ENCODE data around the gene CASP12. TPM values are rescaled to one million over a fixed set of nuclear protein-coding genes. Genes with fewer than 3 reads are reported as not detected.
"Not testable (repeated sequence)": the region's sequence is repeated elsewhere in the genome, so short reads cannot be mapped to it uniquely, and the experiment has no call there.

CASP12 gene
- not detected for total RNA-seq

- Mint-ChIP-seq H3K4me1 (peaks cover 10% of the 10 kb centered on the region), H3K9me3 (peaks cover 4% of the 10 kb centered on the region), H3K4me3 (peak within 1 kb of the TSS; percentile 30), H3K36me3 (peaks cover 25% of the 10 kb centered on the region), H3K27me3 (peaks cover 2% of the 10 kb centered on the region), H3K27ac (peak within 1 kb of the TSS; percentile 31)
- POLR2A ChIA-PET: interaction anchor here (0.5 to 0.7 kb wide), 2 partner anchors 33 to 237 kb away, joined by 3 read pairs; no protein-coding TSS in a partner anchor
- ATAC-seq (ENCODE audit: low read depth) (no peak), DNase-seq (no peak)
These were observed at the start of gene CASP12 for GRCh38 chr11:104897891-104898684. TSS of gene CASP12 (minus strand) at chr11:104898460.

DNA sequence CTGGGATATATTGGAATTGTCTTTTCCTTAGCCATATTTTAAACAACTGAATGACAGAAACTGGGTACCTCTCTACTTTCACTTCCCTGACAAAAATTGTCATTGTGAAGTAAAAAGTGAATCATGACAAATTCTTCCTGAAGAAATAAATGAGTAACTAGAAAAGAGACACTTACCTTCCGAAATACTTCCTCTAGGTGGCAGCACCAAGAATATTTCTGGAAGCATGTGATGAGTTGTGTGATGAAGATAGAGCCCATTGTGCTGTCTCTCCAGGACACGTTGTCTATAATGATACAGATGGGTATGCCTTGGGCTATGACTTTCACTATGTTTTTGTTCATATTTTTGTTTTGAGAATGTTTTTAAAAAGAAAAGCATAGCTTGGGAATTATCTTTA, 48.6 kb upstream of the CASP12 start:
- Mint-ChIP-seq H3K27me3 (no peaks in the 10 kb centered on the region), H3K4me1 (peaks cover 9% of the 10 kb centered on the region), H3K36me3 (peaks cover 86% of the 10 kb centered on the region), H3K4me3 (no peak overlapping the region), H3K9me3 (peaks cover 1% of the 10 kb centered on the region), H3K27ac (no peak overlapping the region)
- POLR2A ChIA-PET: no interaction called here
- DNase-seq: no peak
- peak; percentile 78 for ATAC-seq (ENCODE audit: low read depth)

DNA sequence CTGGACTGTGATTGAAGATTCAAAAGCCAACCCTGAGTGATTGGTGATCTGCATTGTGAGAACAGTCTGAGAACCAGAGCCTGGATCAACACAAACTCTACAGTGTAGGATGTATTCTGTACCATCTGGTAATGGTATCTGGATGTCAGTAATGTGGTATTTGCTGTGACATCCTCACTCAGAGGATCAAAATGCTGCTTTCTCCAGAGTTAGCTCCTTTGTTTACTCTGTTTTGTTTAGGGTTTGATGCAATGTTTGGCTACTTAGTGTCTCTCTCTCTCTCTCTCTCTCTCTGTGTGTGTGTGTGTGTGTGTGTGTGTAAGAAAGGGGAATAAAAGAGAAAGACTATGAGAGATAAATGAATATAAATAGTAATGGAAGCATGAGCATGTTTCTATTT, 45.8 kb upstream of the CASP12 start:
- H3K4me1 Mint-ChIP-seq: peaks cover 9% of the 10 kb centered on the region
- POLR2A ChIA-PET: interaction anchor here (0.6 to 1.0 kb wide), 3 partner anchors 28 to 542 kb away, joined by 3 to 4 read pairs (median 3); no protein-coding TSS in a partner anchor

GRCh38 chr11:104943561-104943960, 45.3 kb upstream of the CASP12 start:
- Mint-ChIP-seq H3K9me3 (peaks cover 3% of the 10 kb centered on the region), H3K27ac (no peak overlapping the region), H3K4me1 (peaks cover 9% of the 10 kb centered on the region), H3K27me3 (no peaks in the 10 kb centered on the region), H3K36me3 (peaks cover 63% of the 10 kb centered on the region), H3K4me3 (no peak overlapping the region)
- POLR2A ChIA-PET: interaction anchor here (0.6 to 1.0 kb wide), 2 partner anchors 27 to 30 kb away, joined by 3 read pairs; no protein-coding TSS in a partner anchor
- ATAC-seq (ENCODE audit: low read depth) (no peak), DNase-seq (no peak)

More for the DNA sequence above, 45.8 kb upstream of the CASP12 start:
- ATAC-seq (ENCODE audit: low read depth) (no peak), DNase-seq (no peak)
- Mint-ChIP-seq H3K36me3 (peaks cover 66% of the 10 kb centered on the region), H3K9me3 (peaks cover 3% of the 10 kb centered on the region), H3K27me3 (no peaks in the 10 kb centered on the region), H3K27ac (no peak overlapping the region), H3K4me3 (no peak overlapping the region)

- H3K27me3 Mint-ChIP-seq: no peaks in the 10 kb centered on the region
- H3K9me3 Mint-ChIP-seq: peaks cover 22% of the 10 kb centered on the region
- H3K36me3 Mint-ChIP-seq: peaks cover 51% of the 10 kb centered on the region
- H3K4me3 Mint-ChIP-seq: peak overlapping the region; percentile 74
- ATAC-seq (ENCODE audit: low read depth) (peak; percentile 90), DNase-seq (no peak)
- peak overlapping the region; percentile 84 for H3K27ac Mint-ChIP-seq
- POLR2A ChIA-PET: interaction anchor here (0.5 to 0.6 kb wide), 2 partner anchors 17 to 196 kb away, joined by 3 read pairs; no protein-coding TSS in a partner anchor
- peaks cover 20% of the 10 kb centered on the region for H3K4me1 Mint-ChIP-seq
These were observed 36.3 kb upstream of the CASP12 start for GRCh38 chr11:104934594-104934993.

- peaks cover 20% of the 10 kb centered on the region for H3K4me1 Mint-ChIP-seq
- peaks cover 24% of the 10 kb centered on the region for H3K9me3 Mint-ChIP-seq
- POLR2A ChIA-PET: interaction anchor here (0.6 kb wide), 1 partner anchor 196 kb away, joined by 3 read pairs; no protein-coding TSS in a partner anchor
- not testable (repeated sequence) for H3K27me3 Mint-ChIP-seq; ATAC-seq (ENCODE audit: low read depth); DNase-seq
- peak overlapping the region; percentile 84 for H3K27ac Mint-ChIP-seq
- H3K4me3 Mint-ChIP-seq: peak overlapping the region; percentile 74
- H3K36me3 Mint-ChIP-seq: peaks cover 56% of the 10 kb centered on the region
These were observed 35.8 kb upstream of the CASP12 start for GRCh38 chr11:104934073-104934472.

DNA sequence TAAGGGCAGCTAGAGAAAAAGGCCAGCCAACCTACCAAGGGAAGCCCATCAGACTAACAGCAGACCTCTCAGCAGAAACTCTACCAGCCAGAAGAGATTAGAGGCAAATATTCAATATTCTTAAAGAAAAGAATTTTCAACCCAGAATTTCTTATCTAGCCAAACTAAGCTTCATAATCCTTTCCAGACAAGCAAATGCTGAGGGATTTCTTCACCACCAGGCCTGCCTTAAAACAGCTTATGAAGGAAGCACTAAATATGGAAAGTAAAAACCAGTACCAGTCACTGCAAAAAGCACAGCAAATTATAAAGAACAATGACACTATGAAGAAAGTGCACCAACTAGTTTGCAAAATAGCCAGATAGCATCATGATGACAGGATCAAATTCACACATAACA, 30.6 kb upstream of the CASP12 start:
- H3K27ac Mint-ChIP-seq: no peak overlapping the region
- POLR2A ChIA-PET: no interaction called here
- peaks cover 64% of the 10 kb centered on the region for H3K36me3 Mint-ChIP-seq
- no peak overlapping the region for H3K4me3 Mint-ChIP-seq
- H3K4me1 Mint-ChIP-seq: peaks cover 5% of the 10 kb centered on the region
- DNase-seq (no peak), ATAC-seq (ENCODE audit: low read depth) (no peak)
- H3K9me3 Mint-ChIP-seq: peaks cover 34% of the 10 kb centered on the region
- H3K27me3 Mint-ChIP-seq: no peaks in the 10 kb centered on the region

- no peak overlapping the region for H3K27ac Mint-ChIP-seq
- ATAC-seq (ENCODE audit: low read depth) (no peak), DNase-seq (no peak)
- H3K9me3 Mint-ChIP-seq: peaks cover 30% of the 10 kb centered on the region
- H3K4me3 Mint-ChIP-seq: no peak overlapping the region
- POLR2A ChIA-PET: interaction anchor here (1.3 kb wide), 1 partner anchor 10 kb away, joined by 4 read pairs; no protein-coding TSS in a partner anchor
- H3K27me3 Mint-ChIP-seq: no peaks in the 10 kb centered on the region
- H3K4me1 Mint-ChIP-seq: no peaks in the 10 kb centered on the region
- H3K36me3 Mint-ChIP-seq: peaks cover 58% of the 10 kb centered on the region
These were observed 28.7 kb upstream of the CASP12 start for GRCh38 chr11:104926771-104927611.

DNA sequence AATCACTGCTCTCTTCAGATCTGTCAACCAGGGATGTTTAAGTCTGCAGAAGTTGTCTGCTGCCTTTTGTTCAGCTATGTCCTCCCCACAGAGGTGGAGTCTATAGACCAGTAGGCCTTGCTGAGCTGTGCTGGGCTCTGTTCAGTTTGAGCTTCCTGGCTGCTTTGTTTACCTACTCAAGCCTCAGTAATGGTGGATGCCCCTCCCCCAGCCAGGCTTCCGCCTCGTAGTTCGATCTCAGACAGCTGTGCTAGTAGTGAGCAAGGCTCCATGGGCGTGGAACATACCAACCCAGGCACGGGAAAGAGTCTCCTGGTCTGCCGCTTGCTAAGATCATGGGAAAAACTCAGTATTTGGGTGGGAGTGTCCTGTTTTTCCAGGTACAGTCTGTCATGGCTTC, 27.6 kb upstream of the CASP12 start:
- H3K36me3 Mint-ChIP-seq: peaks cover 53% of the 10 kb centered on the region
- no peaks in the 10 kb centered on the region for H3K27me3 Mint-ChIP-seq
- POLR2A ChIA-PET: no interaction called here

DNA sequence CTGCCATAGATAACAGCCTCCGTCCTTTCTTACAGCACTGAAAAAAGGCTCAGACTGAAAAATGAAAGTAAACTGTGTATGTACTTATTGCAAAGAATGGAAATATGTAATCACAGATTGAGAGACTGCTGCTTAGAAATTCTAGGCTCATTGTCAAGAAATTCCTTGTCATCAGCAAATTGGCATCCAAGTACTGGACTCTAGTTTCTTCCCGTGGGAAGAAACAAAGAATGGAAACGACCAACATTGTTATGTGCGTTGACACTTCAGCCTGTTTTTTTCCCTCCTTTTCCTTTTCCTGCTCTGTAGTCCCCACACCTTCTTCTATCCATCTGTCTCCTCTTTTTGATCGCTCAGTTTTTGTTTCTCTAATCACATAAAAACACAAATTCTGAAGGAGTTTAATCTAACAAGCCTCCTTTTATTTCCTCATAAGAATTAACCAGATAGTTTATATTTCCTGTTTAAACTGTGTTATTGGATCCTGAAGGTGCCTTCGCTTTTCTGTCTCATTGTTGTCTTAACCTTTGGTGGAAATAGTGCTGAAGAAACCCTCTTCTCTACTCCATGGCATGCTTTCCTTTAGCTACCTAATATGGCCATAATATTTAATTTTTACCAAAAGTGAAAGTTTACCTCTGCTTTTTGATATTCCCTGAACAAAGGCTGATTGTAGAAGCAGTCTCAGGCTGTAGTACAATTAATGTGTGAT, 20.0 kb upstream of the CASP12 start:
- POLR2A ChIA-PET: interaction anchor here (0.8 to 1.5 kb wide), 6 partner anchors 9 to 120 kb away, joined by 3 to 4 read pairs (median 3); partner anchors contain the start of gene CASP4
- H3K27ac Mint-ChIP-seq: peak overlapping the region; percentile 95

More for the DNA sequence above, 27.6 kb upstream of the CASP12 start:
- Mint-ChIP-seq H3K9me3 (peaks cover 26% of the 10 kb centered on the region), H3K4me3 (no peak overlapping the region), H3K27ac (no peak overlapping the region), H3K4me1 (no peaks in the 10 kb centered on the region)
- DNase-seq: no peak
- no peak for ATAC-seq (ENCODE audit: low read depth)

GRCh38 chr11:104917271-104918112, 19.2 kb upstream of the CASP12 start:
- H3K36me3 Mint-ChIP-seq: peaks cover 14% of the 10 kb centered on the region
- ATAC-seq (ENCODE audit: low read depth) (peak; percentile 47), DNase-seq (no peak)
- H3K27ac Mint-ChIP-seq: peak overlapping the region; percentile 95
- H3K27me3 Mint-ChIP-seq: no peaks in the 10 kb centered on the region
- peak overlapping the region; percentile 94 for H3K4me3 Mint-ChIP-seq
- POLR2A ChIA-PET: interaction anchor here (0.6 to 1.5 kb wide), 8 partner anchors 10 to 119 kb away, joined by 3 to 4 read pairs (median 3); partner anchors contain the start of gene CASP4
- no peaks in the 10 kb centered on the region for H3K9me3 Mint-ChIP-seq
- peaks cover 32% of the 10 kb centered on the region for H3K4me1 Mint-ChIP-seq

More for the DNA sequence above, 20.0 kb upstream of the CASP12 start:
- Mint-ChIP-seq H3K4me1 (peaks cover 32% of the 10 kb centered on the region), H3K4me3 (peak overlapping the region; percentile 94), H3K9me3 (no peaks in the 10 kb centered on the region), H3K27me3 (no peaks in the 10 kb centered on the region), H3K36me3 (peaks cover 13% of the 10 kb centered on the region)
- DNase-seq: no peak
- ATAC-seq (ENCODE audit: low read depth): peak; percentile 81

- no peak for DNase-seq
- Mint-ChIP-seq H3K27ac (peak overlapping the region; percentile 88), H3K4me1 (peaks cover 37% of the 10 kb centered on the region), H3K9me3 (no peaks in the 10 kb centered on the region), H3K36me3 (peaks cover 8% of the 10 kb centered on the region), H3K4me3 (peak overlapping the region; percentile 94), H3K27me3 (no peaks in the 10 kb centered on the region)
- POLR2A ChIA-PET: interaction anchor here (1.2 to 1.5 kb wide), 2 partner anchors 11 to 27 kb away, joined by 3 to 4 read pairs; no protein-coding TSS in a partner anchor
- no peak for ATAC-seq (ENCODE audit: low read depth)
These were observed 18.2 kb upstream of the CASP12 start for GRCh38 chr11:104916442-104916841.
